ENCODE data around the gene KATNIP. TPM values are rescaled to one million over a fixed set of nuclear protein-coding genes. Genes with fewer than 3 reads are reported as not detected.

KATNIP gene
- total and polyA plus RNA-seq, 11 donors, result 5.8 to 26.3 (median 17.5) TPM

DNA sequence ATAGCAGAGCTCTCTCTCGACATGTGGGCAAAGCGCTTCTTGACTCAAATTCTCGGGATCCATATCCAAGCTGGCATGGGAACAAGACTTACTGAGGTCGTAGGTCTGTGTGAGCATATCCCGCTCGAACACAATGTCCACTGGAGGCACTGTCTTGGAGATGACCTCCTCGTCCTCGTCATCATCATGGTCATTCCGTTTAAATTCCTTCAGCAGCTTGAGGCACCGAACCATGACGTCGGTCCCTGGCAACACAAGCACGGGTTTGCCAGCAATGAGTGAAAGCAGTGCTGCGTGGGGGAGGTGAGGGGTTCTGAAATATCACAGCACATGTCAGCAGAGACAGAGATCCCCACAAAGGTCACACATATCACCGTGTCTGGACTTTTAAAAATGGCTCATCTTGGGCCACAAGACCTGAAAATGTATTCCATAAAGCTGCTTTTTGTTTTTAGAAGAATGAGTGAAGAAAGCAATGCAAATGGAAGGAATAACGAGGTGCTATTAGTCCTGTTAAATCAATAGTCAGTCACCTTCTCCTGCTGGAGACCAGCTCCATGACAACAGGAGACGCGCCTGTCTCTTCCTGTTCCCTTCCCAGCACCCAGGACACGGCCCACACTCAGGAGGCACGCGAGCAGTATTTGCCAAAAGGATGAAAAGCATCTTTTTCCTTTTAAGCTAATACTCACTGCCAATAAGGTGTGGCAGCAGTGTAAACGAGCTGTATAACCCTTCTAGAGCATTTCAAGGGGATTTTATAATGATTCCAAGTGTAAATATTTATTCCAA lies 38.1 kb upstream of the KATNIP start:
- ATAC-seq (peak; percentile 53 to 84 (median 76)), DNase-seq (peak in 4 of 5 donors; percentile 67 to 94 (median 76))
- Histone ChIP-seq H3K4me3 (no peak overlapping the region), H3K27ac (peak overlapping the region; percentile 8 to 89 (median 61)), H3K36me3 (peaks cover 0 to 81% (median 51%) of the 10 kb centered on the region in 9 donors), H3K4me1 (peaks cover 0 to 37% (median 15%) of the 10 kb centered on the region in 12 donors), H3K27me3 (no peaks in the 10 kb centered on the region), H3K9me3 (no peaks in the 10 kb centered on the region)
- 49 to 60% (median 56%) methylated on average over 22 of the region's 22 CpGs for WGBS, 4 donors
- TF ChIP-seq POLR2A (IDR thresholded peaks at IDR 0.05), result no peak
- TF ChIP-seq, protein P1, sequence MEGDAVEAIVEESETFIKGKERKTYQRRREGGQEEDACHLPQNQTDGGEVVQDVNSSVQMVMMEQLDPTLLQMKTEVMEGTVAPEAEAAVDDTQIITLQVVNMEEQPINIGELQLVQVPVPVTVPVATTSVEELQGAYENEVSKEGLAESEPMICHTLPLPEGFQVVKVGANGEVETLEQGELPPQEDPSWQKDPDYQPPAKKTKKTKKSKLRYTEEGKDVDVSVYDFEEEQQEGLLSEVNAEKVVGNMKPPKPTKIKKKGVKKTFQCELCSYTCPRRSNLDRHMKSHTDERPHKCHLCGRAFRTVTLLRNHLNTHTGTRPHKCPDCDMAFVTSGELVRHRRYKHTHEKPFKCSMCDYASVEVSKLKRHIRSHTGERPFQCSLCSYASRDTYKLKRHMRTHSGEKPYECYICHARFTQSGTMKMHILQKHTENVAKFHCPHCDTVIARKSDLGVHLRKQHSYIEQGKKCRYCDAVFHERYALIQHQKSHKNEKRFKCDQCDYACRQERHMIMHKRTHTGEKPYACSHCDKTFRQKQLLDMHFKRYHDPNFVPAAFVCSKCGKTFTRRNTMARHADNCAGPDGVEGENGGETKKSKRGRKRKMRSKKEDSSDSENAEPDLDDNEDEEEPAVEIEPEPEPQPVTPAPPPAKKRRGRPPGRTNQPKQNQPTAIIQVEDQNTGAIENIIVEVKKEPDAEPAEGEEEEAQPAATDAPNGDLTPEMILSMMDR (IDR thresholded peaks at IDR 0.05), result peak in 4 of 12 donors; percentile 16 to 33 (median 24)
- intact Hi-C loops (cut with DNase I), result loop anchor here in 1 of 10 donors (5.0 kb wide), 1 partner anchor 50 kb away; no protein-coding TSS in a partner anchor

DNA sequence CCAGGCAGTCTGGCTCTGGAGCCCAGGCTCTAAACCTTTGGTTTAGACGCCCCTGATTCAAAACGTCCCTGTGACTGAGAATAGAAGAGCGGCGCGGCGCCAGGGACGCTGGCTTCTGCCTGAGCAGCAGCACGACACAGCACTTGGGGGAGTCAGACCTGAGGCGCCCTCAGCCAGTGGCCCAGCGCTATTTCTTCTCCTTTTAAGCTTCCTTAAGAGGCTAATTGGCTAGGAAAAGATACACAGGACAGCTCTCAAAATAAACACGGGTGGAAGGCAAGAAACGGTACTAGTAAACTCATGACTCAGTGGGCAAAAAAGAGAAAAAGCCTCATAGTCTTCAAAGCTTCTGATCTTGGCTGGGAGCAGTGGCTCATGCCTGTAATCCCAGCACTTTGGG lies 35.1 kb upstream of the KATNIP start:
- ATAC-seq (peak; percentile 45 to 67 (median 53)), DNase-seq (peak in 3 of 5 donors; percentile 67 to 79 (median 75))
- H3K4me1 ChIP-seq, result peaks cover 0 to 41% (median 16%) of the 10 kb centered on the region in 12 donors
- H3K27ac ChIP-seq, result peak overlapping the region; percentile 4 to 89 (median 69)
- no peaks in the 10 kb centered on the region for H3K9me3 ChIP-seq
- no peaks in the 10 kb centered on the region for H3K27me3 ChIP-seq
- peaks cover 0 to 79% (median 47%) of the 10 kb centered on the region in 9 donors for H3K36me3 ChIP-seq
- intact Hi-C loops (cut with DNase I), result loop anchor here in 1 of 10 donors (5.0 kb wide), 1 partner anchor 47 kb away; no protein-coding TSS in a partner anchor
- 69 to 85% (median 74%) methylated on average over 12 of the region's 12 CpGs for WGBS, 4 donors
- no peak for TF ChIP-seq POLR2A (IDR thresholded peaks at IDR 0.05)
- TF ChIP-seq, protein P1 (IDR thresholded peaks at IDR 0.05), result no peak
- no peak overlapping the region for H3K4me3 ChIP-seq

DNA sequence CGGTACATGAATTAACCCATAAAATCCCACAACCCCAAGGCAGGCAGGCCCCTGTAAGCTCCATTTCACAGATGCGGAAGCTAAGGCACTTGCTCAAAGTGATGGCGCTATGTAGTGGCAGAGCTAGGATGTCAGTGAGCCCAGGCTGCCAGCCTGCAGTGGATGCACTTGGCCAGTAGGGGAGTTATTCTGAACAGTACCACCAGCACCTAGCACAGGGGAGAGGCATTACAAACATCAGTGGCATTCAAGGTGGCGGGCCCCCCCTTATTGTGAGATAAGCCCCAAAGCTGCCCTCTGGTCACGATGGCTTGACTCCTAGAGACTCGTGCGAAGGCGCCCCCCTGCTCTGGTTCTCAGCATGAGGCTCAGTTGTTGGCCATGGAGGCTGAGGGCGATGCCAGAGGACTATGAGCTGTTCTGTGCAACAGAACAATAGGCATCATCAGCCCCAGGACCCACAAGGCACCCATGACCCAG lies 34.0 kb upstream of the KATNIP start:
- Histone ChIP-seq H3K9me3 (no peaks in the 10 kb centered on the region), H3K4me3 (no peak overlapping the region), H3K4me1 (peaks cover 0 to 52% (median 26%) of the 10 kb centered on the region in 12 donors), H3K27me3 (no peaks in the 10 kb centered on the region), H3K27ac (peak overlapping the region in 11 of 12 donors; percentile 1 to 89 (median 65)), H3K36me3 (peaks cover 0 to 70% (median 36%) of the 10 kb centered on the region in 9 donors)
- DNase-seq (peak in 2 of 5 donors; percentile 34 to 54), ATAC-seq (peak; percentile 12 to 53 (median 34))
- TF ChIP-seq, protein P1 (IDR thresholded peaks at IDR 0.05), result peak; percentile 26 to 66 (median 53)
- TF ChIP-seq POLR2A (IDR thresholded peaks at IDR 0.05), result no peak
- intact Hi-C loops (cut with DNase I), result loop anchor here in 1 of 10 donors (2.0 kb wide), 1 partner anchor 63 kb away; no protein-coding TSS in a partner anchor
- 57 to 77% (median 62%) methylated on average over 6 to 9 of the region's 9 CpGs for WGBS, 4 donors

DNA sequence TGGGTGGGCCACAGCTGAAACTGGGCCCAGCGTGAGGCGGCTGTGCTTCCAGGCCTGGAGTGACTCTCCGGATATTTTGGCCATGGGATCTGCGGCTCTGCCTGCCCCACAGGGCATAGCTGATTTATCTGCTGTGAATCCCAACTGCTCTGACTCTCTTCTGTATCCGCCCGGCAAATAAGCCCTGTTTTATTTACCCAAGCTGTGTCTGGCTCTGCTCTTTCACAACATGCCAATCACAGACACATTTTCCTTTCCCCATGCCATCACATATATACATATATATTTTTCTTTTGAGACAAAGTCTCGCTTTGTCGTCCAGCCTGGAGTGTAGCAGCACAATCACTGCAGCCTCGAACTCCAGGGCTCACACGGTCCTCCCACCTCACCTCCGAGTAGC lies 33.6 kb upstream of the KATNIP start:
- ATAC-seq (no peak), DNase-seq (no peak)
- Histone ChIP-seq H3K27ac (peak overlapping the region in 11 of 12 donors; percentile 1 to 89 (median 65)), H3K4me1 (peaks cover 0 to 52% (median 29%) of the 10 kb centered on the region in 12 donors), H3K36me3 (peaks cover 0 to 66% (median 32%) of the 10 kb centered on the region in 9 donors), H3K27me3 (no peaks in the 10 kb centered on the region), H3K9me3 (no peaks in the 10 kb centered on the region), H3K4me3 (no peak overlapping the region)
- TF ChIP-seq, protein P1 (IDR thresholded peaks at IDR 0.05), result no peak
- no peak for TF ChIP-seq POLR2A (IDR thresholded peaks at IDR 0.05)
- 68 to 78% (median 74%) methylated on average over 10 to 11 of the region's 11 CpGs for WGBS, 4 donors
- intact Hi-C loops (cut with DNase I), result loop anchor here in 1 of 10 donors (2.0 kb wide), 1 partner anchor 62 kb away; no protein-coding TSS in a partner anchor

Data from heart left ventricle (tissue), 16 donors.